Measurements from ENCODE around the gene ARHGAP19.
"Not testable (repeated sequence)": the region's sequence is repeated elsewhere in the genome, so short reads cannot be mapped to it uniquely, and the experiment has no call there.

Gene ARHGAP19

DNA sequence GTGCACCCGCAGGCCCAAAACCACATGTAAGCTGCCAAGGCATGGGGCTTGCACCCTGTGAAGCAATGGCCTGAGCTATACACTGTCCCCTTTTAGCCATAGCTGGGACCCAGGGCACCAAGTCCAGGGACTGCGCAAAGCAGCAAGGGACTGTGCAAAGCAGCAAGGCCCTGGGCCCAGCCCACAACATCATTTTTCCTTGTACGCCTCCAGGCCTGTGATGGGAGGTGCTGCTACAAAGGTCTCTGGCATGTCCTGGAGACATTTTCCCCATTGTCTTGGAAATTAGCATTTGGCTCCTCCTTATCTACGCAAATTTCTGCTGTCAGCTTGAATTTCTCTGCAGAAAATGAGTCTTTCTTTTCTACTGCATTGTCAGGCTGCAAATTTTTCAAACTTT lies 24.8 kb downstream of the ARHGAP19 start:
- ChIA-PET POLR2A (no interaction called here), CTCF (interaction anchor here (0.6 to 2.5 kb wide), 2 partner anchors 9 to 10 kb away, joined by 3 to 17 read pairs; no protein-coding TSS in a partner anchor)
- no peaks in the 10 kb centered on the region; a peak in 1 of 3 replicates for H3K36me3 ChIP-seq (ENCODE audit: control insufficient read depth in 2 of 2, insufficient read depth in 1 of 2, low read length in 2 of 2)
- no peak overlapping the region for H3K27ac ChIP-seq (ENCODE audit: extremely low read depth, low read depth, low read length)
- no peaks in the 10 kb centered on the region for H3K9me3 ChIP-seq (ENCODE audit: control insufficient read depth, insufficient read depth, low read depth, low read length)
- no peak for TF ChIP-seq ZNF426 (tag by site-specific recombination; IDR thresholded peaks at IDR 0.05)
- TF ChIP-seq, protein P1, sequence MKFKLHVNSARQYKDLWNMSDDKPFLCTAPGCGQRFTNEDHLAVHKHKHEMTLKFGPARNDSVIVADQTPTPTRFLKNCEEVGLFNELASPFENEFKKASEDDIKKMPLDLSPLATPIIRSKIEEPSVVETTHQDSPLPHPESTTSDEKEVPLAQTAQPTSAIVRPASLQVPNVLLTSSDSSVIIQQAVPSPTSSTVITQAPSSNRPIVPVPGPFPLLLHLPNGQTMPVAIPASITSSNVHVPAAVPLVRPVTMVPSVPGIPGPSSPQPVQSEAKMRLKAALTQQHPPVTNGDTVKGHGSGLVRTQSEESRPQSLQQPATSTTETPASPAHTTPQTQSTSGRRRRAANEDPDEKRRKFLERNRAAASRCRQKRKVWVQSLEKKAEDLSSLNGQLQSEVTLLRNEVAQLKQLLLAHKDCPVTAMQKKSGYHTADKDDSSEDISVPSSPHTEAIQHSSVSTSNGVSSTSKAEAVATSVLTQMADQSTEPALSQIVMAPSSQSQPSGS (tag by site-specific recombination; IDR thresholded peaks at IDR 0.05; ENCODE audit: low read depth) = no peak
- no peak for TF ChIP-seq ZNF16 (tag by site-specific recombination; IDR thresholded peaks at IDR 0.05; ENCODE audit: low read depth)
- no peak for TF ChIP-seq ZNF792 (tag by site-specific recombination; IDR thresholded peaks at IDR 0.05)
- TF ChIP-seq KLF9 (tag by site-specific recombination; IDR thresholded peaks at IDR 0.05; ENCODE audit: low read depth) = no peak
- no peak for TF ChIP-seq BCL11B (tag by site-specific recombination; IDR thresholded peaks at IDR 0.05; ENCODE audit: low read depth)
- TF ChIP-seq ZNF266 (tag by site-specific recombination; IDR thresholded peaks at IDR 0.05; ENCODE audit: low read depth) = no peak
- no peak for TF ChIP-seq ZNF843 (tag by site-specific recombination; IDR thresholded peaks at IDR 0.05)
- TF ChIP-seq PRDM1 (tag by site-specific recombination; IDR thresholded peaks at IDR 0.05) = no peak
- TF ChIP-seq ZNF169 (tag by site-specific recombination; IDR thresholded peaks at IDR 0.05) = no peak
- TF ChIP-seq ZNF549 (tag by site-specific recombination; IDR thresholded peaks at IDR 0.05) = no peak
- TF ChIP-seq, protein P2, sequence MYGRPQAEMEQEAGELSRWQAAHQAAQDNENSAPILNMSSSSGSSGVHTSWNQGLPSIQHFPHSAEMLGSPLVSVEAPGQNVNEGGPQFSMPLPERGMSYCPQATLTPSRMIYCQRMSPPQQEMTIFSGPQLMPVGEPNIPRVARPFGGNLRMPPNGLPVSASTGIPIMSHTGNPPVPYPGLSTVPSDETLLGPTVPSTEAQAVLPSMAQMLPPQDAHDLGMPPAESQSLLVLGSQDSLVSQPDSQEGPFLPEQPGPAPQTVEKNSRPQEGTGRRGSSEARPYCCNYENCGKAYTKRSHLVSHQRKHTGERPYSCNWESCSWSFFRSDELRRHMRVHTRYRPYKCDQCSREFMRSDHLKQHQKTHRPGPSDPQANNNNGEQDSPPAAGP (tag by site-specific recombination; IDR thresholded peaks at IDR 0.05) = no peak
- TF ChIP-seq, protein P3, sequence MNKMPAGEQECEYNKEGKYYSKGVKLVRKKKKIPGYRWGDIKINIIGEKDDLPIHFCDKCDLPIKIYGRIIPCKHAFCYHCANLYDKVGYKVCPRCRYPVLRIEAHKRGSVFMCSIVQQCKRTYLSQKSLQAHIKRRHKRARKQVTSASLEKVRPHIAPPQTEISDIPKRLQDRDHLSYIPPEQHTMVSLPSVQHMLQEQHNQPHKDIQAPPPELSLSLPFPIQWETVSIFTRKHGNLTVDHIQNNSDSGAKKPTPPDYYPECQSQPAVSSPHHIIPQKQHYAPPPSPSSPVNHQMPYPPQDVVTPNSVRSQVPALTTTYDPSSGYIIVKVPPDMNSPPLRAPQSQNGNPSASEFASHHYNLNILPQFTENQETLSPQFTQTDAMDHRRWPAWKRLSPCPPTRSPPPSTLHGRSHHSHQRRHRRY (tag by site-specific recombination; IDR thresholded peaks at IDR 0.05) = no peak
- no peak for TF ChIP-seq ZNF785 (tag by site-specific recombination; IDR thresholded peaks at IDR 0.05)
- TF ChIP-seq KLF1 (tag by site-specific recombination; IDR thresholded peaks at IDR 0.05) = no peak
- TF ChIP-seq OSR2 (tag by site-specific recombination; IDR thresholded peaks at IDR 0.05) = no peak
- TF ChIP-seq, protein P4, sequence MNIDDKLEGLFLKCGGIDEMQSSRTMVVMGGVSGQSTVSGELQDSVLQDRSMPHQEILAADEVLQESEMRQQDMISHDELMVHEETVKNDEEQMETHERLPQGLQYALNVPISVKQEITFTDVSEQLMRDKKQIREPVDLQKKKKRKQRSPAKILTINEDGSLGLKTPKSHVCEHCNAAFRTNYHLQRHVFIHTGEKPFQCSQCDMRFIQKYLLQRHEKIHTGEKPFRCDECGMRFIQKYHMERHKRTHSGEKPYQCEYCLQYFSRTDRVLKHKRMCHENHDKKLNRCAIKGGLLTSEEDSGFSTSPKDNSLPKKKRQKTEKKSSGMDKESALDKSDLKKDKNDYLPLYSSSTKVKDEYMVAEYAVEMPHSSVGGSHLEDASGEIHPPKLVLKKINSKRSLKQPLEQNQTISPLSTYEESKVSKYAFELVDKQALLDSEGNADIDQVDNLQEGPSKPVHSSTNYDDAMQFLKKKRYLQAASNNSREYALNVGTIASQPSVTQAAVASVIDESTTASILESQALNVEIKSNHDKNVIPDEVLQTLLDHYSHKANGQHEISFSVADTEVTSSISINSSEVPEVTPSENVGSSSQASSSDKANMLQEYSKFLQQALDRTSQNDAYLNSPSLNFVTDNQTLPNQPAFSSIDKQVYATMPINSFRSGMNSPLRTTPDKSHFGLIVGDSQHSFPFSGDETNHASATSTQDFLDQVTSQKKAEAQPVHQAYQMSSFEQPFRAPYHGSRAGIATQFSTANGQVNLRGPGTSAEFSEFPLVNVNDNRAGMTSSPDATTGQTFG (tag by site-specific recombination; IDR thresholded peaks at IDR 0.05; ENCODE audit: borderline replicate concordance) = no peak
- TF ChIP-seq ZNF473 (tag by site-specific recombination; IDR thresholded peaks at IDR 0.05) = no peak
- H3K4me3 ChIP-seq (ENCODE audit: low read depth, low read length) = no peak overlapping the region
- no peaks in the 10 kb centered on the region for H3K4me1 ChIP-seq (ENCODE audit: control insufficient read depth, insufficient read depth, low read length)

DNA sequence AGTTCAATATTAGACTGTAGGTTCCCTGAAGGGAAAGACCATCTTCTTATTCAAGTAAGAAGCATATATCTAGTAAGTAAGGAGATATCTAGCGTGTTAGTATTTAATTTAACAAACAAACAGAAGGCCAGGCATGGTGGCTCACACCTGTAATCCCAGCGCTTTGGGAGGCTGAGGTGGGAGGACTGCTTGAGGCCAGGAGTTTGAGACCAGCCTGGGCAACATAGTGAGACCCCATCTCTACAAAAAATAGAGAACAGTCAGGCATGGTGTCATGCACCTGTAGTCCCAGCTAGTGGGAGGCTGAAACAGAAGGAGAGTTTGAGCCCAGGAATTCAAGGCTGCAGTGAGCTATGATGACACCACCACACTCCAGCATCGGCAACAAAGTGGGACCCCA lies 27.3 kb downstream of the ARHGAP19 start:
- ChIA-PET POLR2A (interaction anchor here (0.6 kb wide), 1 partner anchor 23 kb away, joined by 5 read pairs; no protein-coding TSS in a partner anchor), CTCF (interaction anchor here (0.6 to 1.3 kb wide), 3 partner anchors 14 to 255 kb away, joined by 3 to 11 read pairs (median 3); no protein-coding TSS in a partner anchor)
- H3K36me3 ChIP-seq (ENCODE audit: control insufficient read depth in 2 of 2, insufficient read depth in 1 of 2, low read length in 2 of 2) = not testable (repeated sequence)

More for the DNA sequence above, 27.3 kb downstream of the ARHGAP19 start:
- TF ChIP-seq ZNF121 (tag by site-specific recombination; IDR thresholded peaks at IDR 0.05) = peak; percentile 81
- H3K9me3 ChIP-seq (ENCODE audit: control insufficient read depth, insufficient read depth, low read depth, low read length); H3K4me3 ChIP-seq (ENCODE audit: low read depth, low read length); H3K27ac ChIP-seq (ENCODE audit: extremely low read depth, low read depth, low read length); H3K4me1 ChIP-seq (ENCODE audit: control insufficient read depth, insufficient read depth, low read length): not testable (repeated sequence)
